Ectodermal cell (in vitro differentiated cells): Measurements from ENCODE around the gene PCNT.

ENCODE experiments used
- H3K27ac ChIP-seq: 2 replicates; pipeline ENCODE4 v1.7.0; 2013; ENCODE audit warnings: mild to moderate bottlenecking, low read depth, low read length; ENCODE audit not compliant: insufficient read depth, poor library complexity, severe bottlenecking
- H3K27me3 ChIP-seq: 2 replicates; pipeline ENCODE4 v1.7.0; 2013; ENCODE audit warnings: mild to moderate bottlenecking, low read length; ENCODE audit not compliant: insufficient read depth, control insufficient read depth, poor library complexity, severe bottlenecking
- H3K36me3 ChIP-seq: one replicate; pipeline ENCODE4 v1.7.0; 2013; ENCODE audit warnings: low read length; ENCODE audit not compliant: control insufficient read depth, insufficient read depth
- H3K4me1 ChIP-seq: one replicate; pipeline ENCODE4 v1.7.0; 2013; ENCODE audit warnings: low read length; ENCODE audit not compliant: control insufficient read depth, insufficient read depth
- H3K4me3 ChIP-seq: 2 replicates; pipeline ENCODE4 v1.7.0; 2013; ENCODE audit warnings: low read depth, low read length, control low read depth; ENCODE audit not compliant: insufficient read depth
- H3K9me3 ChIP-seq: 2 replicates; pipeline ENCODE4 v1.7.0; 2013; ENCODE audit warnings: mild to moderate bottlenecking, low read length, moderate library complexity; ENCODE audit not compliant: control insufficient read depth
- WGBS, 2 experiments: methylation state at CpG; one replicate each; pipeline ENCODE4 v1.1.7; 2013; ENCODE audit warnings: missing lambda C conversion rate in 2 of 2; 5-methylcytosine and 5-hydroxymethylcytosine counted together

Gene PCNT

DNA sequence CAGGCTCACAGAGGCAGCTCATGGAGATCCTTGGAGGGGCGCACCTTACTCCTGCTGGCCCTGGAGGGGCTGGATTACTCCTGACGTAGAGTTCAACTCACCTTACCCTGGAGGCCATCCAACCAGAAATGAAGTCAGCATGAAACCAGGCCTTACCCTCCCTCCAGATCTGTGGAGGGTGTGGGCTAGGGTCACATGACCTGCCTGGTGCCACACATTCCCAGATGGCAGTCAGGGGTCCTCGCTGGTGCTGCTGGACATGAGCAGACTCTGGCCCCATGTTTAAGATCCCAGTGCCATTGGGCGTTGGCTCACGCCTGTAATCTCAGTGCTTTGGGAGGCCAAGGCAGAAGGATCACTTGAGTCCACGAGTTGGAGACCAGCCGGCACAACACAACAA lies 4.8 kb upstream of the PCNT start:
- WGBS, 2 experiments, result 91 to 95% methylated on average over 7 of the region's 7 CpGs
- H3K9me3 ChIP-seq, result no peaks in the 10 kb centered on the region
- H3K27ac ChIP-seq, result no peak overlapping the region
- H3K4me1 ChIP-seq, result peaks cover 38% of the 10 kb centered on the region
- H3K36me3 ChIP-seq, result peaks cover 7% of the 10 kb centered on the region
- no peak overlapping the region for H3K4me3 ChIP-seq
- H3K27me3 ChIP-seq, result no peaks in the 10 kb centered on the region

DNA sequence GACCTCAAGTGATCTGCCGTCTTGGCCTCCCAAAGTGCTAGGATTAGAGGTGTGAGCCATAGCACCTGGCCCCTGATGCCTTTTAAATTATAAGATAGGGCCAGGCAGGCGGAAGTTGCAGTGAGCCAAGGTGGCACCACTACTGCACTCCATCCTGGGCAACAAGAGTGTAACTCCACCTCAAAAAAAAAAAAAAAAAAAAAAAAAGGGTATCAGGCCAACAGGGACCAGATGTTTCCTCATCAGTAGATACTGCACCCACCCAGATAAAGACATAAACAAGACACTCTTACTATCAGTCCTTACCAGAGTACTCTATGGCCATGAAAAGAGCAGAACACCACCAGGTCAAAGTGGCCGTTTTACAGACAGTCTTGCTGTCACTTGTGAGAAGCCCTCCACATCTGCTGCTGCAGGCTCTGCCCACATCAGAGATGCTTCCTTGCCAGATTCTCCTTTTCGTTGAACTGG lies 3.6 kb upstream of the PCNT start:
- H3K9me3 ChIP-seq, result no peaks in the 10 kb centered on the region
- H3K4me1 ChIP-seq, result peaks cover 38% of the 10 kb centered on the region
- 87 to 92% methylated on average over 4 of the region's 4 CpGs for WGBS, 2 experiments
- H3K27me3 ChIP-seq, result no peaks in the 10 kb centered on the region
- no peaks in the 10 kb centered on the region for H3K36me3 ChIP-seq
- no peak overlapping the region for H3K27ac ChIP-seq
- peak overlapping the region; percentile 9 for H3K4me3 ChIP-seq

DNA sequence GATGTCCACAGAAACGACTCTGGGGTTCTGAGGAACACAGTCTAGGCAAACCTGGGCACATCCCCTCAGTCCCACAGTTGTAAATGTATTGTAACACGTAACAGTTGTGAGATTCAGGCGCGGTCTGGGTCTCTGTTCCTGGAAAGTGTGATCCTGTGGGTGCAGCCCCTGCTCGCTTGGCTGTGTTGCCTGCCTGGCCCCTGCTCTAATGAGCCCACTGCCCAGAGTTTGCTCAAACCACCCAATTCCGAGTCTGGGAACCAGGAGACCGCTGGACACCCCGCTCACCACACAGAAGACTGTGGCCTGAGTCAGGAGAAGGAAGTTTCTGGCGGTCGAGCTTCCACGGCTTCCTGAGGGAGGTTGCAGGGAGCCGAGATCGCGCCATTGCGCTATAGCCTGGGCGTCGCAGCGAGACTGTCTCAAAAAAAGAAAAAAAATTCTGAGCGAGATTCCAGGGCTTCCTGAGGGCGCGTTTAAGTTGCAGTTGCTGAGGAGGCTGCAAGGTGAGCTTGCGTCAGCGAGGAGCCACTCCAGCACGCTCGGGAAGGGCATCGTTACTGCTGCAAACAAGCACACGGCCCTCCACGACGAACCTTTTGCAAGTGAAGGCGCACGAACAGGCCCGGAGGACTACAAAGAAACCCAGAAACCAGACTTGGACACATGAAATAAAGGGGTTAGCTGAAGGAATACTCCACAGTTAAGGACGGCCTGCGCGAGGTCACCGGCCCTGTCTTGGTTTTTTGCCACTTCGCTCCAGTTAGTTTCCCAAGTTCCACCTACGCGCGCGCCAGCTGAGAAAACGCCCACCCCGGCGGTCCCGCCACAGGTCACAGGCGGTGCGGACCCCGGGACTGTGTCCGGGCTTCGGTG lies 1.4 kb upstream of the PCNT start:
- Histone ChIP-seq H3K4me3 (peak overlapping the region; percentile 99), H3K27ac (no peak overlapping the region), H3K4me1 (peaks cover 38% of the 10 kb centered on the region), H3K27me3 (no peaks in the 10 kb centered on the region), H3K9me3 (no peaks in the 10 kb centered on the region), H3K36me3 (peaks cover 4% of the 10 kb centered on the region)
- WGBS, 2 experiments, result 5 to 6% methylated on average over 50 of the region's 50 CpGs

DNA sequence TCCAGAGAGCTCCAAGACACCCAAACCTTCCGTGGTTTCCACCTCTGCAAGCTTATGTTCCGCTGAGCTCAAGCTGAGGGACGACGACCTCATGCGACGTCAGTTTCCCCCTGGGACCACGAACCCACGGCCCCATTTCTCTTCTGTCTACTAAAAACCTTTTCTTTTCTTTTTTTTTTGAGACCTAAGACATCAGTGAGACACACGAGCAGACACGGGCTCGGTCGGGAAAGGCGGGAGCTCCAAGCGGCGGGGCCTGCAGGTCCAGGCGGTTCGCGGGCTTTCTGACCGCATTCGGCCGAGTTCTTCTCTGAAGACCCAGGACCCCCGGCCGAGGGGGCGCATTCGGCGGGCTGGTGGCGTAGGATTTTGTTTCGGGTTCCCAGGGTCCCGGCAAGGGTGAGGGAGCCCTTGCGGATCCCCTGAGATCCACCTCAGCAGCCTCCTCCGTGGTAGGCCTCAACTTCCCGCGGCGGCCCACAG lies 688 bp upstream of the PCNT start:
- Histone ChIP-seq H3K27me3 (no peaks in the 10 kb centered on the region), H3K36me3 (peaks cover 8% of the 10 kb centered on the region), H3K9me3 (no peaks in the 10 kb centered on the region), H3K4me3 (peak overlapping the region; percentile 99), H3K4me1 (peaks cover 31% of the 10 kb centered on the region), H3K27ac (peak overlapping the region; percentile 84)
- WGBS, 2 experiments, result 0% methylated on average over 34 of the region's 34 CpGs

DNA sequence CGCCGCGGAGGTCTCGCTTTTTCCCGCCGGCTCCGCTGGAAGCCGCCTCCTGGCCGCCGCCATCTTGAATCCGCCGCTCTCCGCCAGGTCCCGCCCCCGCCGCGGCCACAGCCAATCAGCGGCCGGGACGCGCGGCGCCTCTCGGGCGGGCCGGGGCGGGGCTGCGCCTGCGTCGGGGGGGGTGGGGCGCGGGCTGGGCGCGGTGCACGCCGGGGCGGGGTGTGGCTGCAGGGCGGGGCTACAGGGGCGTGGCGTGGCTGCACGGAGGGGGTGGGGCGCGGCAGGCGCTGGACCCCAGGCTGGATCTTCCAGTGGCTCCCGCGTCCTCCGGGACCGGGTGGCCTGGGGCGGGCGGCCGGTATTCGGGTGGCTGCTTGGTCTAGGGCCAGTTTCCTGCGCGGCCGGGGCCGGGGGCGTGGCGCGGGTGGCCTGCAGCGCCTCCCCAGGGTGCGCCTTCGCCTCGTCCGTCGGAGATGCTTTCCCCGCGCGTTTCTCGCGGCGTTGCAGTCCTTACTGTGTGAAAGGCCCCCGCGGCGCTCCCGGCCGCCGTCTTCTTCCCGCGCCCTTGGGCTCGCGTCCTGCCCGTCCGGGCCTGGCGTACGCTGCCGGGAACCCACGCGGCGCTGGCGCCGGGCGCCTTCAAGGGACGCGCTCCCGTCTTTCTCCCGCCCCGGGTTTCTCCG lies 575 bp downstream of the PCNT start:
- 0% methylated on average over 98 of the region's 98 CpGs for WGBS, 2 experiments
- peak overlapping the region; percentile 99 for H3K4me3 ChIP-seq
- H3K9me3 ChIP-seq, result no peaks in the 10 kb centered on the region
- H3K4me1 ChIP-seq, result peaks cover 21% of the 10 kb centered on the region
- H3K27me3 ChIP-seq, result no peaks in the 10 kb centered on the region
- H3K27ac ChIP-seq, result peak overlapping the region; percentile 97
- peaks cover 10% of the 10 kb centered on the region for H3K36me3 ChIP-seq

DNA sequence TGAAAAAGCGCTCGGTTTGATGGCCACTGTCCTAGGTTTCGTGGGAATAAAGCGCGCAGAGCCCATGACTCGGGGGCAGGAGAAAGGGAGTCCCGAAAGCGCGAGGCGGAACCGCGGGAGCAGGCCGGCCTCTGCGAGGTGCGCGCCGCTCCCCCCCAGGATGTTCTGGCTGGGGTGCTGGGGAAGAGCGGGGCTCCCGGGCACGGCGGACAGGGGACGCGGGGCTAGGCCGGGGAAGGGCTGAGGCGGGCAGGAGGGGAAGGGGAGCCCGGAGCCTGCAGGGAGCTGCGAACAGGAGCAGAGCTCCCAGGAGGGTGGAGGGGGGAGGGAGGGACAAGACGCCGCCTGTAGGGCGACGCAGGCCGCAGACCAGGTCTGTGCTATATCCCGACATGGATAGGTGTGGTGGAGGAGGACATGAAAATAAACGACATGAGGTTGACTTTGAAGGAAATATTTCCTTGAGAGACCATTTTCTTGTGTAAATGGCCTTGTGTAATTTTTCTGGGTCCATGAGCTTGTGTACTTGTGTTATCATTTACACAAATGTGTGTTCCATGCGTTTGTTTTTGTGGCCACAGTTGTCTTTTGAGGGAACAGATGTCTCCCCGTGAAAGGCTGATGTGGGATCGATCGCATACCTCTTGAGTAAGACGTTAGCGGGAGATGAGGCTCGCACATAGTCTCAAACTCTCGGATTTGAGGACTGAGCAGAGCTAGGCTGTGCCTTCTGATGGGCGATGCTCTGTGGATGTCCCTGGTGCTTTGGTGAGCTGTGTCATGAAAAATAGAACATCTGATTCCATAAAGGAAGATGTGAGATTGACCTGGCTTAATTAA lies 1.3 kb downstream of the PCNT start:
- H3K4me1 ChIP-seq, result peaks cover 17% of the 10 kb centered on the region
- H3K27ac ChIP-seq, result peak overlapping the region; percentile 63
- H3K4me3 ChIP-seq, result peak overlapping the region; percentile 99
- WGBS, 2 experiments, result 11 to 12% methylated on average over 43 of the region's 43 CpGs
- H3K9me3 ChIP-seq, result no peaks in the 10 kb centered on the region
- H3K27me3 ChIP-seq, result no peaks in the 10 kb centered on the region
- peaks cover 10% of the 10 kb centered on the region for H3K36me3 ChIP-seq

DNA sequence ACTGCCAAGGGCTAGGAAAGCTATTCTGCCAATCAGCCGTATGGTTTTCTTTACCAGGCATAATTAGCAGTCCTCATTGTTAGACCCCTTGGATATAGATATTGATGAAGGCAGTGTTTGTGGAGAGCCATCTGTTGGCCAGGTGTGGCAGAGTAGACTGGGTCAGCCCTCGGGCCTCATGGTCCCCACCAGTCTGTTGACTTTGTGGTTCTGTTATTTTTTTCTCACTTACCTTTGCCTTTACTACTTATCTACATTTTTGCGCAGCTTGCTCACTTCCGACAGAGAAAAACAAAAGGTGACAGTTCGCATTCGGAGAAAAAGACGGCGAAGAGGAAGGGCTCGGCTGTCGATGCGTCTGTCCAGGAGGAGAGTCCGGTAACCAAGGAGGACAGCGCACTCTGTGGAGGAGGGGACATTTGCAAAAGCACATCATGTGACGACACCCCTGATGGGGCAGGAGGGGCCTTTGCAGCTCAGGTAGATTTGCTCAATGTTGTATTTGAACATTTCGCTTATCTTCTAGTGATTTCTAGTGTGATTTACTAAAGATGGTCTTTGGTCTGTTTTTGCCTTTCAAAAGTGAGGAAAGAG lies 2.3 kb downstream of the PCNT start:
- WGBS, 2 experiments, result 93 to 94% methylated on average over 15 of the region's 15 CpGs

DNA sequence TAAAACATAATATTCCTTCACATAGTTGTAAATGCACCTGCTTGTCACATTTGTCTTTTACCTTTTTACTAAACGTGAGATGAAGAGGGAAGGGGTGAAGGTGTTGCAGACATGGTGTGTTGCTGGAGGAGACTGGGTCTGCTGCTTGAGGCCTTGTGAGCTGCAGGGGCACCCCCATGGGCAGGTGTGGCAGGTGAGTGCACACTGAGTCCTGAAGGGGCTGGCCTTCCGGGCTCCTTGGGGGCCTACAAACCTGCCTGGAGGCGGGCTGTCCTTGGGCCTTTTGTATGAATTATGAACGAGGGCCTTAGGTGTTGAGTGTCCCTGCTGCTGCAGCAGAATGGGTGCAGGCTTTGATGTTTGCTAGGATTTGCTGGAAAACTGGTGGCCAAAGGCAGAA lies 3.8 kb downstream of the PCNT start:
- H3K4me3 ChIP-seq, result no peak overlapping the region
- no peak overlapping the region for H3K27ac ChIP-seq
- no peaks in the 10 kb centered on the region for H3K4me1 ChIP-seq
- no peaks in the 10 kb centered on the region for H3K9me3 ChIP-seq
- no peaks in the 10 kb centered on the region for H3K27me3 ChIP-seq
- H3K36me3 ChIP-seq, result peaks cover 10% of the 10 kb centered on the region
- 93 to 96% methylated on average over 4 of the region's 4 CpGs for WGBS, 2 experiments

More for the DNA sequence above, 2.3 kb downstream of the PCNT start:
- Histone ChIP-seq H3K36me3 (peaks cover 10% of the 10 kb centered on the region), H3K27me3 (no peaks in the 10 kb centered on the region), H3K27ac (no peak overlapping the region), H3K4me1 (peaks cover 10% of the 10 kb centered on the region), H3K4me3 (no peak overlapping the region), H3K9me3 (no peaks in the 10 kb centered on the region)

DNA sequence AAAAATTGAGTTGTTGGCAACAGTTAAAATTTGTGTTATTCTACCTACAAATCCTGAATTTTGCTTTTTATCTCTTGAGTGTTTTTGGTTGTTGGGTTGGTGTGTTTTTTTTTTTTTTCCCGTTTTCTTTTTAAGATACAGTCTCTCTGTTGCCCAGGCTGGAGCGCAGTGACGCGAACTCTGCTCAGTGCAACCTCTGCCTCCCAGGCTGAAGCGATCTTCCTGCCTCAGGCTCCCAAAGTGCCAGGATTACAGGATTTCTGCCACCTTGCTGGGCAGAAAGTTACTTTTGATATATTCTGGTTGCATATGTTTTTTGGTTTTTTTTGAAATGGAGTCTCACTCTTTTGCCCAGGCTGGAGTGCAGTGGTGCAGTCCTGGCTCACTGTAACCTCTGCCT lies 4.2 kb downstream of the PCNT start:
- peaks cover 10% of the 10 kb centered on the region for H3K36me3 ChIP-seq
- WGBS, 2 experiments, result 83 to 92% methylated on average over 5 of the region's 5 CpGs
- H3K27ac ChIP-seq, result no peak overlapping the region
- H3K4me1 ChIP-seq, result no peaks in the 10 kb centered on the region
- no peaks in the 10 kb centered on the region for H3K27me3 ChIP-seq
- no peak overlapping the region for H3K4me3 ChIP-seq
- no peaks in the 10 kb centered on the region for H3K9me3 ChIP-seq
